HepG2 (cell line): Measurements from ENCODE around the gene WNT6. TPM values are rescaled to one million over a fixed set of nuclear protein-coding genes. Genes with fewer than 3 reads are reported as not detected.
A peak's percentile ranks its signal among the peaks of the same experiment; 100 is the strongest.

Source experiments
- ATAC-seq: fragments of 200-7000 bp; cut with Tn5 transposase; 3 replicates; pipeline ENCODE4 v1.9.1; 2020; ENCODE audit warnings: mild to moderate bottlenecking, moderate library complexity
- BruUV-seq: library from RNA; stranded (reverse); fragments of 400-500 nt; replicated peaks from 2 replicates; lab custom pipeline; 2021; lab: Mats Ljungman, UMichigan
- CTCF ChIA-PET: fragments of 300-600 bp; formaldehyde crosslinking; extraction: SDS; loops from one replicate; lab custom pipeline; 2021; ENCODE audit warnings: low total read pairs, inconsistent platforms, low intra/inter-chr PET ratio; lab: Yijun Ruan, JAX
- POLR2A ChIA-PET: fragments of 350-600 bp; sonication (Branson Sonifier 250); formaldehyde crosslinking; loops from one replicate; lab custom pipeline; 2020; ENCODE audit warnings: antibody characterized with exemption, inconsistent platforms; lab: Yijun Ruan, JAX
- DNase-seq: peaks from one replicate; pipeline ENCODE4 v3.0.0-alpha.2; 2015; ENCODE audit warnings: low spot score
- FAIRE-seq: peaks from 3 replicates; lab custom pipeline; 2011; peaks lifted over from hg19 to GRCh38; lab: Jason Lieb, UNC
- H2AFZ ChIP-seq: one replicate; pipeline ENCODE4 v1.6.1; 2011; ENCODE audit warnings: low read length, inconsistent platforms
- H3K27ac ChIP-seq: fragments of 300-600 bp; 3 replicates; pipeline ENCODE4 v1.8.0; 2011; ENCODE audit warnings: mixed run types, mild to moderate bottlenecking, mixed read lengths, low read length, inconsistent platforms; ENCODE audit not compliant: insufficient read depth; ENCODE audit errors: extremely low read length
- H3K27me3 ChIP-seq, 2 experiments: fragments of 200-600 bp in 1 of 2; 2 replicates in 1 of 2; 3 replicates in 1 of 2; pipeline versions ENCODE4 v1.6.0 to v1.8.0; 2011; ENCODE audit warnings: low read length in 2 of 2, mild to moderate bottlenecking in 2 of 2, moderate library complexity in 2 of 2, inconsistent platforms in 1 of 2; ENCODE audit not compliant: insufficient read depth in 2 of 2, control insufficient read depth in 1 of 2
- H3K36me3 ChIP-seq, 2 experiments: fragments of 200-600 bp in 1 of 2; replicated peaks in 1 of 2; 2 replicates in 1 of 2; 3 replicates in 1 of 2; pipeline versions ENCODE4 v1.5.1 to v1.8.0; 2011; ENCODE audit warnings: low read length in 2 of 2, inconsistent platforms in 1 of 2; ENCODE audit not compliant: insufficient read depth in 2 of 2, control insufficient read depth in 1 of 2
- H3K4me1 ChIP-seq: 2 replicates; pipeline ENCODE4 v1.5.1; 2012; ENCODE audit warnings: low read length, inconsistent platforms; ENCODE audit not compliant: insufficient read depth
- H3K4me2 ChIP-seq: 2 replicates; pipeline ENCODE4 v1.6.0; 2011; ENCODE audit warnings: low read depth, low read length, inconsistent platforms
- H3K4me3 ChIP-seq, 3 experiments: fragments of 200-600 bp in 1 of 3; sonication (generic), shearing (Covaris generic) in 1 of 3; replicated peaks in 1 of 3; 2 replicates each; pipeline ENCODE4 v1.5.1; 2011 to 2016; ENCODE audit warnings: low read length in 3 of 3, inconsistent platforms in 2 of 3, low read depth in 2 of 3, mild to moderate bottlenecking in 2 of 3, control low read depth in 1 of 3, mixed read lengths in 1 of 3; ENCODE audit not compliant: insufficient read depth in 1 of 3
- H3K79me2 ChIP-seq: one replicate; pipeline ENCODE4 v1.6.1; 2011; ENCODE audit warnings: low read length, inconsistent platforms; ENCODE audit not compliant: insufficient read depth
- H3K9ac ChIP-seq: 2 replicates; pipeline ENCODE4 v1.6.0; 2011; ENCODE audit warnings: mild to moderate bottlenecking, low read depth, low read length, inconsistent platforms; ENCODE audit not compliant: insufficient read depth
- H3K9me3 ChIP-seq: 2 replicates; pipeline ENCODE4 v1.5.1; 2012; ENCODE audit warnings: mild to moderate bottlenecking, low read length
- H4K20me1 ChIP-seq: 2 replicates; pipeline ENCODE4 v1.6.0; 2011; ENCODE audit warnings: inconsistent platforms, mild to moderate bottlenecking, low read length, moderate library complexity; ENCODE audit not compliant: insufficient read depth
- ZFYVE20 ChIP-seq: sonication (generic); formaldehyde crosslinking; IDR thresholded peaks from 2 replicates; pipeline ENCODE4 v1.8.0; 2023; ENCODE audit warnings: low read depth, mild to moderate bottlenecking, moderate library complexity, missing genetic modification reagents, borderline replicate concordance
- WGBS: methylation state at CpG from one replicate; pipeline ENCODE4 v1.1.6; 2017; ENCODE audit warnings: low lambda C conversion rate; 5-methylcytosine and 5-hydroxymethylcytosine counted together
- in situ Hi-C: cut with HindIII; loops from 2 replicates; pipeline ENCODE4 v1.10.0; 2017; ENCODE audit warnings: low pct_unique_long_range_greater_than_20kb; ENCODE audit not compliant: extremely low pct_ligation_motif_present
- intact Hi-C: fragments of 100-400 bp; cut with micrococcal nuclease; formaldehyde crosslinking; loops from one replicate; pipeline ENCODE4 v1.10.0; 2022; ENCODE audit not compliant: unreplicated experiment
- polyA plus RNA-seq, 8 experiments: library from polyadenylated mRNA; depleted of rRNA in 3 of 8; stranded (reverse) in 7 of 8; unstranded in 1 of 8; fragments of >200 nt; fragmentation: Illumina TruSeq in 4 of 8; extraction: Trizol in 4 of 8; gene quantifications; 2 replicates each; pipeline versions ENCODE4 v1.2.1 to v1.2.3, GENCODE V29; 2011 to 2016; ENCODE audit warnings: low read depth in 4 of 8, missing spikeins in 1 of 8, mixed read lengths in 1 of 8; ENCODE audit not compliant: insufficient read depth in 1 of 8
- total RNA-seq, 5 experiments: library from RNA; depleted of rRNA; stranded (reverse); fragments of >200 nt; fragmentation: Illumina TruSeq; extraction: Trizol; gene quantifications; 2 replicates each; pipeline ENCODE4 v1.2.3, GENCODE V29; 2016; ENCODE audit warnings: low read depth in 1 of 5
- TF ChIP-seq, protein P1 (sequence below): sonication (generic); formaldehyde crosslinking; IDR thresholded peaks from 2 replicates; pipeline ENCODE4 v1.4.0; 2020; ENCODE audit warnings: missing genetic modification reagents, borderline replicate concordance

WNT6 gene
- total and polyA plus RNA-seq, 2 of the 13 experiments (the other 11 are each of a cell fraction or from before 2014, with no cell fraction given) = 0.20 TPM; not detected in 1

DNA sequence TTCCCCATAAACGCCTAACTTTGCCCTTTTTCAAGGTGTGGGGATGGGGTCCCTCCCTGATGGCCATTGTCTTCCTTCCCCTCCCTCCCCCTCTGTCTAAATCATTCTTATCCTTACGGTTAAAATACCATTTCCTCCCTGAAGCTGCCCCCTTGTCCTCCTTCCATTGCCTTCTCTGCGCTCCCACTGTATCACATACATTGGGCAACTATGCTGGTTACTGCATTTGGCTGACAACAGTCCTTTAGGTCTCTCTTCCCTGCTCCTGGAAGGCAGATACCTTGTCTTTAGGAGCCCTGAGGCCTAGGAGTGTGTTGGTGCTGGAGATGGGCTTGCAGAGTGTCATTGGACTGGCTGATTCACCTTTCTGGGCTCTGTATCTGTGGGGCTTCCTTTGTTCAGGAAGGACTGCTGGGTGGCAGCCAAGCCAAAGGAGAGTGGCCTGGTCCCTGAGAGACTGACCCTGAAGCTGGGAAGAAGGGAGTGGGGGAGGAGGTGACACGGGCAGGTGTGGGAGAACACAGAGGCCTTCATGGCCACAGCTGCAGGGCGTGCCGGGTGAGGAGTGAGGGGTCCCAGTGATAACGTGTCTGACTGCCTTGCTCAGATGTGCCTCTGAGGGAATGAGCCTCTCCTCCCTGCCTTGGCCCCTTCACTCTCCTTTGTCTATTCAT is 2.2 kb downstream of the WNT6 start:
- no peak overlapping the region for H3K27ac ChIP-seq
- POLR2A ChIA-PET = no interaction called here
- H3K4me2 ChIP-seq = no peak overlapping the region
- no peaks in the 10 kb centered on the region for H3K36me3 ChIP-seq
- FAIRE-seq = no peak
- CTCF ChIA-PET = no interaction called here
- DNase-seq = no peak
- intact Hi-C loops = loop anchor here (10.0 kb wide), 2 partner anchors 93 to 123 kb away; partner anchors contain the start of genes CDK5R2 and FEV
- no peak overlapping the region for H3K4me3 ChIP-seq
- peaks cover 16 to 79% of the 10 kb centered on the region in 2 experiments for H3K27me3 ChIP-seq
- ATAC-seq = no peak
- no peaks in the 10 kb centered on the region for H3K79me2 ChIP-seq
- H3K9ac ChIP-seq = no peak overlapping the region
- BruUV-seq = no TSS peak
- no peaks in the 10 kb centered on the region; the same call in 1 of the 2 replicates for H4K20me1 ChIP-seq
- TF ChIP-seq, protein P1, sequence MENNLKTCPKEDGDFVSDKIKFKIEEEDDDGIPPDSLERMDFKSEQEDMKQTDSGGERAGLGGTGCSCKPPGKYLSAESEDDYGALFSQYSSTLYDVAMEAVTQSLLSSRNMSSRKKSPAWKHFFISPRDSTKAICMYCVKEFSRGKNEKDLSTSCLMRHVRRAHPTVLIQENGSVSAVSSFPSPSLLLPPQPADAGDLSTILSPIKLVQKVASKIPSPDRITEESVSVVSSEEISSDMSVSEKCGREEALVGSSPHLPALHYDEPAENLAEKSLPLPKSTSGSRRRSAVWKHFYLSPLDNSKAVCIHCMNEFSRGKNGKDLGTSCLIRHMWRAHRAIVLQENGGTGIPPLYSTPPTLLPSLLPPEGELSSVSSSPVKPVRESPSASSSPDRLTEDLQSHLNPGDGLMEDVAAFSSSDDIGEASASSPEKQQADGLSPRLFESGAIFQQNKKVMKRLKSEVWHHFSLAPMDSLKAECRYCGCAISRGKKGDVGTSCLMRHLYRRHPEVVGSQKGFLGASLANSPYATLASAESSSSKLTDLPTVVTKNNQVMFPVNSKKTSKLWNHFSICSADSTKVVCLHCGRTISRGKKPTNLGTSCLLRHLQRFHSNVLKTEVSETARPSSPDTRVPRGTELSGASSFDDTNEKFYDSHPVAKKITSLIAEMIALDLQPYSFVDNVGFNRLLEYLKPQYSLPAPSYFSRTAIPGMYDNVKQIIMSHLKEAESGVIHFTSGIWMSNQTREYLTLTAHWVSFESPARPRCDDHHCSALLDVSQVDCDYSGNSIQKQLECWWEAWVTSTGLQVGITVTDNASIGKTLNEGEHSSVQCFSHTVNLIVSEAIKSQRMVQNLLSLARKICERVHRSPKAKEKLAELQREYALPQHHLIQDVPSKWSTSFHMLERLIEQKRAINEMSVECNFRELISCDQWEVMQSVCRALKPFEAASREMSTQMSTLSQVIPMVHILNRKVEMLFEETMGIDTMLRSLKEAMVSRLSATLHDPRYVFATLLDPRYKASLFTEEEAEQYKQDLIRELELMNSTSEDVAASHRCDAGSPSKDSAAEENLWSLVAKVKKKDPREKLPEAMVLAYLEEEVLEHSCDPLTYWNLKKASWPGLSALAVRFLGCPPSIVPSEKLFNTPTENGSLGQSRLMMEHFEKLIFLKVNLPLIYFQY (CRISPR knock-in tag) = no peak
- TF ChIP-seq ZFYVE20 = 0 out of 2 replicates have a peak, but pooled peaks have one; percentile 17
- no peaks in the 10 kb centered on the region for H3K9me3 ChIP-seq
- 50% methylated on average over 7 of the region's 7 CpGs for WGBS
- in situ Hi-C loops = no loop called here
- H2AFZ ChIP-seq = no peak overlapping the region
- peaks cover 27% of the 10 kb centered on the region for H3K4me1 ChIP-seq
